Endothelial cell of umbilical vein (primary cell): ENCODE results near the gene GALNT14. TPM values are rescaled to one million over a fixed set of nuclear protein-coding genes. Genes with fewer than 3 reads are reported as not detected.

Experiments used
- BruUV-seq: library from RNA; stranded (reverse); fragments of 400-500 nt; replicated peaks from 2 replicates; lab custom pipeline; 2021; lab: Mats Ljungman, UMichigan
- CTCF ChIA-PET: fragments of 300-600, 350-600 bp; sonication (Branson Sonifier 250); formaldehyde crosslinking; loops from one replicate; lab custom pipeline; 2021; ENCODE audit warnings: antibody characterized with exemption, inconsistent platforms; lab: Charles Lee
- POLR2A ChIA-PET: fragments of 300-600, 350-600 bp; sonication (Branson Sonifier 250); formaldehyde crosslinking; loops from one replicate; lab custom pipeline; 2021; ENCODE audit warnings: antibody characterized with exemption, inconsistent platforms; lab: Charles Lee
- DNase-seq: peaks from one replicate; pipeline ENCODE4 v3.0.0-alpha.2; 2011; ENCODE audit warnings: low read depth, low spot score
- FAIRE-seq: peaks from 2 replicates; lab custom pipeline; 2011; peaks lifted over from hg19 to GRCh38; lab: Jason Lieb, UNC
- H2AFZ ChIP-seq: 2 replicates; pipeline ENCODE4 v1.6.0; 2012; ENCODE audit warnings: low read depth, low read length, control low read depth, inconsistent platforms
- H3K27ac ChIP-seq: 2 replicates; pipeline ENCODE4 v1.5.1; 2011; ENCODE audit warnings: low read depth, mild to moderate bottlenecking, control low read depth, low read length, moderate library complexity; ENCODE audit not compliant: insufficient read depth
- H3K27me3 ChIP-seq, 2 experiments: 2 replicates each; pipeline versions ENCODE4 v1.6.0 to v1.6.1; 2011; ENCODE audit warnings: low read length in 2 of 2, mixed read lengths in 1 of 2; ENCODE audit not compliant: control insufficient read depth in 2 of 2, insufficient read depth in 2 of 2
- H3K36me3 ChIP-seq, 2 experiments: 2 replicates in 1 of 2; 3 replicates in 1 of 2; pipeline ENCODE4 v1.5.1; 2011; ENCODE audit warnings: low read length in 2 of 2, mild to moderate bottlenecking in 1 of 2, moderate library complexity in 1 of 2; ENCODE audit not compliant: control insufficient read depth in 2 of 2, insufficient read depth in 2 of 2; ENCODE audit errors: extremely low read depth in 1 of 2
- H3K4me1 ChIP-seq: 3 replicates; pipeline ENCODE4 v1.5.1; 2011; ENCODE audit warnings: mild to moderate bottlenecking, low read length; ENCODE audit not compliant: control insufficient read depth, insufficient read depth; ENCODE audit errors: extremely low read depth
- H3K4me2 ChIP-seq: 2 replicates; pipeline ENCODE4 v1.6.1; 2011; ENCODE audit warnings: low read length, control low read depth, mixed read lengths; ENCODE audit not compliant: insufficient read depth
- H3K4me3 ChIP-seq, 3 experiments: fragments of 200-600 bp in 1 of 3; sonication (generic), shearing (Covaris generic) in 1 of 3; replicated peaks in 1 of 3; 2 replicates each; pipeline ENCODE4 v1.5.1; 2011 to 2016; ENCODE audit warnings: control low read depth in 3 of 3, low read length in 3 of 3, mild to moderate bottlenecking in 2 of 3, inconsistent platforms in 1 of 3, low read depth in 1 of 3, moderate library complexity in 1 of 3; ENCODE audit not compliant: insufficient read depth in 1 of 3
- H3K79me2 ChIP-seq: 2 replicates; pipeline ENCODE4 v1.6.0; 2012; ENCODE audit warnings: low read length, inconsistent platforms; ENCODE audit not compliant: control insufficient read depth, insufficient read depth
- H3K9ac ChIP-seq: replicated peaks from 2 replicates; pipeline ENCODE3; 2011; ENCODE audit warnings: low read length, control low read depth; ENCODE audit not compliant: insufficient read depth; ENCODE audit errors: extremely low read depth
- H3K9me1 ChIP-seq: replicated peaks from 3 replicates; pipeline ENCODE4 v1.6.0; 2011; ENCODE audit warnings: mild to moderate bottlenecking, low read length; ENCODE audit not compliant: control insufficient read depth, insufficient read depth; ENCODE audit errors: extremely low read depth
- H3K9me3 ChIP-seq: replicated peaks from 2 replicates; pipeline ENCODE4 v1.5.1; 2012; ENCODE audit warnings: low read length, inconsistent platforms; ENCODE audit not compliant: control insufficient read depth, insufficient read depth
- H4K20me1 ChIP-seq: replicated peaks from 2 replicates; pipeline ENCODE3; 2011; ENCODE audit warnings: mild to moderate bottlenecking, low read length; ENCODE audit not compliant: control insufficient read depth, insufficient read depth; ENCODE audit errors: extremely low read depth
- CTCF ChIP-seq, 2 donors: IDR thresholded peaks; 1 replicate in 1 of 2; 2 replicates in 1 of 2; pipeline ENCODE4 v1.5.1; 2011; ENCODE audit warnings: low read length in 2 of 2, mild to moderate bottlenecking in 2 of 2, moderate library complexity in 2 of 2, control low read depth in 1 of 2, inconsistent platforms in 1 of 2, low read depth in 1 of 2; ENCODE audit not compliant: insufficient read depth in 1 of 2; ENCODE audit errors: extremely low read depth in 1 of 2
- EZH2 ChIP-seq: IDR thresholded peaks from 2 replicates; pipeline ENCODE4 v1.6.1; 2012; ENCODE audit warnings: borderline replicate concordance, low read depth, mild to moderate bottlenecking, moderate library complexity, low read length, inconsistent platforms; ENCODE audit not compliant: severe bottlenecking
- FOS ChIP-seq: IDR thresholded peaks from 2 replicates; pipeline ENCODE4 v1.6.1; 2011; ENCODE audit warnings: mild to moderate bottlenecking, low read length, moderate library complexity, borderline replicate concordance; ENCODE audit not compliant: insufficient read depth
- GATA2 ChIP-seq: IDR thresholded peaks from 2 replicates; pipeline ENCODE4 v1.7.0; 2011; ENCODE audit warnings: low read depth, mild to moderate bottlenecking, moderate library complexity, mixed read lengths, low read length; ENCODE audit not compliant: insufficient read length, insufficient read depth
- JUN ChIP-seq: IDR thresholded peaks from 2 replicates; pipeline ENCODE4 v1.6.1; 2011; ENCODE audit warnings: borderline replicate concordance, low read depth; ENCODE audit not compliant: insufficient read length, insufficient read depth
- MYC ChIP-seq: IDR thresholded peaks from one replicate; pipeline ENCODE4 v1.6.1; 2011; ENCODE audit warnings: mild to moderate bottlenecking, low read depth, low read length
- POLR2A ChIP-seq: IDR thresholded peaks from 2 replicates; pipeline ENCODE4 v1.6.1; 2012; ENCODE audit warnings: low read depth, mild to moderate bottlenecking, control low read depth, low read length
- POLR2AphosphoS5 ChIP-seq: IDR thresholded peaks from 2 replicates; pipeline ENCODE4 v1.6.1; 2012; ENCODE audit warnings: low read depth, mild to moderate bottlenecking, control low read depth, low read length, moderate library complexity; ENCODE audit not compliant: insufficient read depth
- dilution Hi-C: fragments of 300-500 bp; cut with MboI; formaldehyde crosslinking; loops from one replicate; pipeline ENCODE4 v1.15.0; 2019; ENCODE audit warnings: low sequenced_read_pairs; ENCODE audit not compliant: extremely low pct_ligation_motif_present
- intact Hi-C: fragments of 100-400 bp; cut with micrococcal nuclease; formaldehyde crosslinking; loops from one replicate; pipeline ENCODE4 v1.10.0; 2022
- polyA plus RNA-seq, 4 experiments: library from polyadenylated mRNA; depleted of rRNA in 3 of 4; stranded (reverse) in 3 of 4; unstranded in 1 of 4; fragments of >200 nt; gene quantifications; 2 replicates each; pipeline versions ENCODE4 v1.2.1 to v1.2.3, GENCODE V29; 2011 to 2012; ENCODE audit warnings: missing spikeins in 1 of 4
- total RNA-seq: library from RNA; stranded (reverse); gene quantifications from 2 replicates; pipeline ENCODE4 v1.2.3, GENCODE V29; 2021
- TF ChIP-seq, protein P1 (sequence below): IDR thresholded peaks from 2 replicates; pipeline ENCODE4 v1.6.1; 2011; ENCODE audit not compliant: insufficient read depth, insufficient read length

Gene GALNT14
- total and polyA plus RNA-seq, 2 donors (not counting 3 experiments of a cell fraction or from before 2014, with no cell fraction given) = 0.04 to 0.40 TPM

DNA sequence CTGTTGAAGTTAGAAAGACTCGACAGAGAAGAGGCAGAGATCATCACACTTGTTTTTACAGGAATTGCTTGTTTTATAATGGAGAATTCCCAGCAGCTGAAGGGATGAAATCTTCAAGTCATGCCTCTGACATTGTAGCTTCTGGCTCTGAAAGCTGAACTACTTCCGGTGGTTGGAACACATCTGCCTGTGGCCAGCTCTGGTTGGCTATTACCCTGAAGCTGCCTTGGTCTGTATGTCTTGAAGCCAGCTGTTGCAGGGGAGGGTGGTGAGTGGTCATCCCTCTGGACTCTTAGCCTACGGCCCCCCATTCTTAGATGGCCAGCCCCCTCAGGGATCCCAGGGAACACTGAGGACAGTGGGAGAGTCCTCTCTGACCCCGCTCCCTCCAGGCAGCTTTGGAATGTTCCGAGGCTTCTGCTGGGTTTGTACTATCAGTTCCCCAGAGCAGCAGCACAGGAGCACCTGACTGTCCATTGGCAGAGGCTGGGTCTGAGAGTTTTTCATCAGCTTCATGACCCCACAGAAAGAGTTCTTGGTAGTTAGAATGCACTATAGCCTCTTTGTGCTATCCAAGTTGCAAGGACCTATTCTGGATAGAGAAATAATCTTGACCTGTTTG lies 243.6 kb downstream of the GALNT14 start:
- ChIA-PET CTCF (no interaction called here), POLR2A (no interaction called here)
- H3K36me3 ChIP-seq = no peaks in the 10 kb centered on the region
- H3K4me1 ChIP-seq = no peaks in the 10 kb centered on the region
- H3K27me3 ChIP-seq = no peaks in the 10 kb centered on the region
- H3K9me3 ChIP-seq = peaks cover 3% of the 10 kb centered on the region
- no peaks in the 10 kb centered on the region for H3K79me2 ChIP-seq
- H3K4me3 ChIP-seq = no peak overlapping the region
- TF ChIP-seq MYC (no peak), EZH2 (no peak), POLR2A (no peak), POLR2AphosphoS5 (no peak), GATA2 (no peak), FOS (no peak), CTCF (IDR thresholded peaks at IDR 0.05; ENCODE audit: extremely low read depth in 1 of 2, insufficient read depth in 1 of 2, low read depth in 1 of 2, low read length in 2 of 2) (no peak), JUN (no peak)
- TF ChIP-seq, protein P1, sequence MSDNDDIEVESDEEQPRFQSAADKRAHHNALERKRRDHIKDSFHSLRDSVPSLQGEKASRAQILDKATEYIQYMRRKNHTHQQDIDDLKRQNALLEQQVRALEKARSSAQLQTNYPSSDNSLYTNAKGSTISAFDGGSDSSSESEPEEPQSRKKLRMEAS = no peak
- no peaks in the 10 kb centered on the region for H3K9me1 ChIP-seq
- H2AFZ ChIP-seq = no peak overlapping the region
- FAIRE-seq (no peak), DNase-seq (no peak)
- BruUV-seq = no TSS peak
- dilution Hi-C loops = no loop called here
- intact Hi-C loops = no loop called here
- H4K20me1 ChIP-seq = no peaks in the 10 kb centered on the region
- H3K9ac ChIP-seq = no peak overlapping the region
- no peak overlapping the region for H3K4me2 ChIP-seq
- H3K27ac ChIP-seq = no peak overlapping the region
